ENCODE measurements around the gene PYM1.

DNA sequence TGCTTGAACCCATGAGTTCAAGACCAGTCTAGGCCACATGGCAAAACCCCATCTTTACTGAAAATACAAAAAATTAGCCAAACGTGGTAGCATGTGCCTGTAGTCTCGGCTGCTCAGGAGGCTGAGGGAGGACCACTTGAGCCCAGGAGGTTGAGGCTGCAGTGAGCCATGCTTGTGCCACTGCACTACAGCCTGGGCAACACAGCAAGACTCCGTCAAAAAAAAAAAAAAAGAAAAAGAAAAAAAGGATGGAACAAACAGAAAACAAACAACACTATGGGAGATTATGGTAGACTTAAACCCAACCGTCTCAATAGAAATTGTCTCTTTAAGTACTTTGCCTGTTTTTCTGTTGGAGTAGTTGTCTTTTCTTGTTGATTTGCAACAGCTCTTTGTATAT lies 36.4 kb downstream of the PYM1 start:
- no peak for TF ChIP-seq POLR2A (IDR thresholded peaks at IDR 0.05; ENCODE audit: low read depth)
- TF ChIP-seq, protein P1, sequence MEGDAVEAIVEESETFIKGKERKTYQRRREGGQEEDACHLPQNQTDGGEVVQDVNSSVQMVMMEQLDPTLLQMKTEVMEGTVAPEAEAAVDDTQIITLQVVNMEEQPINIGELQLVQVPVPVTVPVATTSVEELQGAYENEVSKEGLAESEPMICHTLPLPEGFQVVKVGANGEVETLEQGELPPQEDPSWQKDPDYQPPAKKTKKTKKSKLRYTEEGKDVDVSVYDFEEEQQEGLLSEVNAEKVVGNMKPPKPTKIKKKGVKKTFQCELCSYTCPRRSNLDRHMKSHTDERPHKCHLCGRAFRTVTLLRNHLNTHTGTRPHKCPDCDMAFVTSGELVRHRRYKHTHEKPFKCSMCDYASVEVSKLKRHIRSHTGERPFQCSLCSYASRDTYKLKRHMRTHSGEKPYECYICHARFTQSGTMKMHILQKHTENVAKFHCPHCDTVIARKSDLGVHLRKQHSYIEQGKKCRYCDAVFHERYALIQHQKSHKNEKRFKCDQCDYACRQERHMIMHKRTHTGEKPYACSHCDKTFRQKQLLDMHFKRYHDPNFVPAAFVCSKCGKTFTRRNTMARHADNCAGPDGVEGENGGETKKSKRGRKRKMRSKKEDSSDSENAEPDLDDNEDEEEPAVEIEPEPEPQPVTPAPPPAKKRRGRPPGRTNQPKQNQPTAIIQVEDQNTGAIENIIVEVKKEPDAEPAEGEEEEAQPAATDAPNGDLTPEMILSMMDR (IDR thresholded peaks at IDR 0.05) = no peak
- TF ChIP-seq POLR2AphosphoS5 (IDR thresholded peaks at IDR 0.05) = no peak
- TF ChIP-seq EP300 (IDR thresholded peaks at IDR 0.05) = no peak
